ENCODE data around the gene FBN3.

DNA sequence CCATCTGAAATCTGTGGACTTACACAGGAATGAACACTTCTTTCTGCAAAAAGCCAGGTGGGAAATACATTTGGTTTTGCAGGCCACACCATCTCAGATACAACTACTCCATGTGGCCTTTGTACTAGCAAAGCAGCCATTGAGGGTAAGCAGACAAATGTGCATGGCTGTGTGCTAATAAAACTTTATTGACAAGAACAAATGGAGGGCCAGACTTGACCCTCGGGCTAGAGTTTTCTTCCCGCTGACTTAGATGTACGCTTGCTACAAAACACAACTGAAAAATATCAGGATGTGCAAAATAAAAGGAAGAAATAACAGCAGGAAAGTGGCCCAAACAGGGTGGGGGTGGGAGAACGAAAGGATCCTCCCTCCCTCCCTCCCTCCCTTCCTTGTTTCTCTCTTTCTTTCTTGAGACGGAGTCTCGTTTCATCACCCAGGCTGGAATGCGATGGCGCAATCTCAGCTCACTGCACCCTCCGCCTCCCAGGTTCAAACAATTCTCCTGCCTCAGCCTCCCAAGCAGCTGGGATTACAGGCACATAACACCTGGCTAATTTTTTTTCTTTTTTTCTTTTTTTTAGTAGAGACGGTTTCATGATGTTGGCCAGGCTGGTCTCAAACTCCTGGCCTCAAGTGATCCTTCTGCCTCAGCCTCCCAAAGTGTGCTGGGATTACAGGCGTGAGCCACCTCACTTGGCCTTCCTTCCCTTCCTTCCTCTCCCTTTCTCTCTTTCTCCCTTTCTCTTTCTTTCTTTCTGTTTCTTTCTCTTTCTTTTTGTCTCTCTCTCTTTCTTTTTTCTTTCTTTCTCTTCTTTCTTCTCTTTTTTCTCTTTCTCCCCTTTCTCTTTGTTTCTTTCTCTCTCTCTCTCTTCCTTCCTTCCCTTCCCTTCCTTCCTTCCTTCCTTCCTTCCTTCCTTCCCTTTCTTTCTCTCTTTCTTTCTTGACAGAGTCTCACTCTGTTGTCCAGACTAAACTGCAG is 67.5 kb downstream of the FBN3 start:
- TF ChIP-seq CTCF (conservative IDR thresholded peaks at IDR 0.05; ENCODE audit: low read length), result no peak
- no peak for TF ChIP-seq EZH2phosphoT487 (IDR thresholded peaks at IDR 0.05; ENCODE audit: borderline replicate concordance)

Data from Loucy (cell line).